Breast epithelium (tissue), 4 donors: ENCODE data around the gene PTPN14. TPM values are rescaled to one million over a fixed set of nuclear protein-coding genes. Genes with fewer than 3 reads are reported as not detected.
A peak's percentile ranks its signal among the peaks of the same experiment; 100 is the strongest.

Experiments used
- DNase-seq, 2 donors: peaks; one replicate each; pipeline ENCODE4 v3.0.0-alpha.2; 2019; ENCODE audit warnings: low spot score in 2 of 2
- H3K27ac ChIP-seq, 2 donors: fragments of 200-600 bp; sonication (generic) in 1 of 2; one replicate each; pipeline ENCODE4 v1.5.1; 2016 to 2019; ENCODE audit warnings: mild to moderate bottlenecking in 1 of 2
- H3K27me3 ChIP-seq, 2 donors: fragments of 200-600 bp; sonication (generic) in 1 of 2; one replicate each; pipeline versions ENCODE4 v1.5.1 to v1.6.0; 2017 to 2019; ENCODE audit warnings: control low read depth in 1 of 2, mild to moderate bottlenecking in 1 of 2
- H3K36me3 ChIP-seq: fragments of 200-600 bp; one replicate; pipeline ENCODE4 v1.5.1; 2019
- H3K4me1 ChIP-seq, 2 donors: fragments of 200-600 bp; sonication (generic); one replicate each; pipeline ENCODE4 v1.5.1; 2016 to 2019; ENCODE audit warnings: control low read depth in 1 of 2
- H3K4me3 ChIP-seq, 3 donors: fragments of 200-600 bp; sonication (generic); 1 replicate in 2 of 3; 2 replicates in 1 of 3; pipeline ENCODE4 v1.5.1; 2016 to 2019; ENCODE audit warnings: mild to moderate bottlenecking in 3 of 3, moderate library complexity in 2 of 3
- H3K9me3 ChIP-seq, 2 donors: fragments of 200-600 bp; sonication (generic) in 1 of 2; one replicate each; pipeline ENCODE4 v1.5.1; 2016 to 2019; ENCODE audit warnings: control low read depth in 1 of 2
- CTCF ChIP-seq, 3 donors: fragments of 450-650 bp; IDR thresholded peaks; one replicate each; pipeline ENCODE4 v1.5.1; 2016 to 2017; ENCODE audit warnings: antibody characterized with exemption in 3 of 3, mild to moderate bottlenecking in 3 of 3, moderate library complexity in 3 of 3
- POLR2A ChIP-seq: fragments of 450-650 bp; IDR thresholded peaks from one replicate; pipeline ENCODE4 v1.6.1; 2016; ENCODE audit warnings: antibody characterized with exemption, mild to moderate bottlenecking, moderate library complexity
- POLR2AphosphoS5 ChIP-seq, 3 donors: sonication (generic); formaldehyde crosslinking; IDR thresholded peaks; one replicate each; pipeline ENCODE4 v1.6.1; 2017; ENCODE audit warnings: antibody characterized with exemption in 3 of 3
- intact Hi-C: fragments of 100-400 bp; cut with DNase I; formaldehyde crosslinking; loops from one replicate; pipeline ENCODE4 v1.15.1; 2023; ENCODE audit warnings: low total_unique reads
- total RNA-seq, 3 donors: library from RNA; depleted of rRNA; stranded (reverse); fragments of >200 nt; gene quantifications; one replicate each; pipeline ENCODE4 v1.1.0, GENCODE V29; 2016

PTPN14 gene
- total RNA-seq, 3 donors from 2014 or later: 30.4 to 57.4 (median 49.5) TPM

GRCh38 chr1:214367841-214368240, 183.6 kb downstream of the PTPN14 start:
- H3K27ac ChIP-seq: no peak overlapping the region
- intact Hi-C loops: no loop called here
- H3K4me1 ChIP-seq: no peaks in the 10 kb centered on the region
- TF ChIP-seq POLR2AphosphoS5 (IDR thresholded peaks at IDR 0.05): no peak
- no peaks in the 10 kb centered on the region for H3K9me3 ChIP-seq
- no peak for DNase-seq
- H3K27me3 ChIP-seq: no peaks in the 10 kb centered on the region
- H3K4me3 ChIP-seq: no peak overlapping the region
- peaks cover 8% of the 10 kb centered on the region for H3K36me3 ChIP-seq

- Histone ChIP-seq H3K36me3 (peaks cover 8% of the 10 kb centered on the region), H3K4me1 (no peaks in the 10 kb centered on the region), H3K9me3 (no peaks in the 10 kb centered on the region), H3K27ac (no peak overlapping the region), H3K4me3 (no peak overlapping the region), H3K27me3 (no peaks in the 10 kb centered on the region)
- intact Hi-C loops: no loop called here
- TF ChIP-seq POLR2AphosphoS5 (IDR thresholded peaks at IDR 0.05) (no peak), POLR2A (no peak), CTCF (IDR thresholded peaks at IDR 0.05) (no peak)
- no peak for DNase-seq
Measured at GRCh38 chr1:214364786-214365295, 186.6 kb downstream of the PTPN14 start.

- no peak for TF ChIP-seq POLR2AphosphoS5 (IDR thresholded peaks at IDR 0.05)
- no peak for TF ChIP-seq CTCF (IDR thresholded peaks at IDR 0.05)
- TF ChIP-seq POLR2A: no peak
- H3K27ac ChIP-seq: no peak overlapping the region
- peaks cover 8% of the 10 kb centered on the region for H3K36me3 ChIP-seq
- intact Hi-C loops: no loop called here
- no peak overlapping the region for H3K4me3 ChIP-seq
- H3K27me3 ChIP-seq: no peaks in the 10 kb centered on the region
- no peaks in the 10 kb centered on the region for H3K9me3 ChIP-seq
- DNase-seq: no peak
- no peaks in the 10 kb centered on the region for H3K4me1 ChIP-seq
Measured at GRCh38 chr1:214364386-214364785, 187.0 kb downstream of the PTPN14 start.

GRCh38 chr1:214363386-214363785, 188.0 kb downstream of the PTPN14 start:
- H3K9me3 ChIP-seq: no peaks in the 10 kb centered on the region
- DNase-seq: no peak
- TF ChIP-seq POLR2AphosphoS5 (IDR thresholded peaks at IDR 0.05) (no peak), POLR2A (no peak), CTCF (IDR thresholded peaks at IDR 0.05) (no peak)
- H3K4me3 ChIP-seq: no peak overlapping the region
- no peaks in the 10 kb centered on the region for H3K27me3 ChIP-seq
- no peaks in the 10 kb centered on the region for H3K4me1 ChIP-seq
- intact Hi-C loops: no loop called here
- H3K27ac ChIP-seq: no peak overlapping the region
- H3K36me3 ChIP-seq: peaks cover 8% of the 10 kb centered on the region

- peaks cover 8% of the 10 kb centered on the region for H3K36me3 ChIP-seq
- TF ChIP-seq POLR2A (no peak), POLR2AphosphoS5 (IDR thresholded peaks at IDR 0.05) (no peak), CTCF (IDR thresholded peaks at IDR 0.05) (no peak)
- intact Hi-C loops: no loop called here
- no peaks in the 10 kb centered on the region for H3K9me3 ChIP-seq
- H3K4me3 ChIP-seq: no peak overlapping the region
- H3K27ac ChIP-seq: peak overlapping the region in 1 of 2 donors; percentile 1
- no peaks in the 10 kb centered on the region for H3K4me1 ChIP-seq
- DNase-seq: no peak
- H3K27me3 ChIP-seq: no peaks in the 10 kb centered on the region
Measured at GRCh38 chr1:214362188-214362882, 189.1 kb downstream of the PTPN14 start.
